ENCODE measurements around the gene AMDHD2. TPM values are rescaled to one million over a fixed set of nuclear protein-coding genes. Genes with fewer than 3 reads are reported as not detected.

Gene AMDHD2
- total and polyA plus RNA-seq, 2 of the 13 experiments (the other 11 are each of a cell fraction or from before 2014, with no cell fraction given), result 33.5 to 39.1 TPM

DNA sequence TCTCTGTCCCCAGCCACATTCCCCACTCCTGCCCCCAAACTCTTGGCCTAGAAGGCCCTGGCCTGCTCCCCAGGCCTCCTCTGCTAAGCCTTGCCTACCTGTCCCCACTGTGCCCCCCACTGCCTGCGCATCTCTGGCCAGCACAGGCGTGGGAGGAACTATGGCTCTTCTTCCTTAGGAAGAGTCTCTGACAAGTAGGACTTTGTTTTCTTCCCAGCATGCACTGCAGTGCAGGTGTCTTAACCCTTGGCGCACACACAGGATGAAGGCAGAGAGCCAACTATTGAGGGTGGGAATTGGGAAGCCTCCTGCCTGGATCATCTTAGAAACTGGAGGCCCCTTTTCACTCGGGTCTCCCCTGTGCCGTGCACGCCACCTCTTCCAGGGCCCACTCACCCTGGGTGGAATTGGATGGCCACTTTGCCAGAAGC, 3.6 kb downstream of the AMDHD2 start (continued):
- no peak for TF ChIP-seq PHB2 (IDR thresholded peaks at IDR 0.05; ENCODE audit: partially characterized antibody)
- no peak for TF ChIP-seq CC2D1A (CRISPR knock-in tag; IDR thresholded peaks at IDR 0.05)
- no peak for TF ChIP-seq DMAP1 (CRISPR knock-in tag; IDR thresholded peaks at IDR 0.05)
- no peak for TF ChIP-seq RARA (CRISPR knock-in tag; IDR thresholded peaks at IDR 0.05)
- TF ChIP-seq EEA1 (CRISPR knock-in tag; IDR thresholded peaks at IDR 0.05; ENCODE audit: borderline replicate concordance), result no peak
- TF ChIP-seq NCOA5 (CRISPR knock-in tag; IDR thresholded peaks at IDR 0.05), result no peak
- no peak for TF ChIP-seq TMF1 (CRISPR knock-in tag; IDR thresholded peaks at IDR 0.05; ENCODE audit: low read depth)
- no peak for TF ChIP-seq RORA (CRISPR knock-in tag; IDR thresholded peaks at IDR 0.05)
- TF ChIP-seq, protein P1, sequence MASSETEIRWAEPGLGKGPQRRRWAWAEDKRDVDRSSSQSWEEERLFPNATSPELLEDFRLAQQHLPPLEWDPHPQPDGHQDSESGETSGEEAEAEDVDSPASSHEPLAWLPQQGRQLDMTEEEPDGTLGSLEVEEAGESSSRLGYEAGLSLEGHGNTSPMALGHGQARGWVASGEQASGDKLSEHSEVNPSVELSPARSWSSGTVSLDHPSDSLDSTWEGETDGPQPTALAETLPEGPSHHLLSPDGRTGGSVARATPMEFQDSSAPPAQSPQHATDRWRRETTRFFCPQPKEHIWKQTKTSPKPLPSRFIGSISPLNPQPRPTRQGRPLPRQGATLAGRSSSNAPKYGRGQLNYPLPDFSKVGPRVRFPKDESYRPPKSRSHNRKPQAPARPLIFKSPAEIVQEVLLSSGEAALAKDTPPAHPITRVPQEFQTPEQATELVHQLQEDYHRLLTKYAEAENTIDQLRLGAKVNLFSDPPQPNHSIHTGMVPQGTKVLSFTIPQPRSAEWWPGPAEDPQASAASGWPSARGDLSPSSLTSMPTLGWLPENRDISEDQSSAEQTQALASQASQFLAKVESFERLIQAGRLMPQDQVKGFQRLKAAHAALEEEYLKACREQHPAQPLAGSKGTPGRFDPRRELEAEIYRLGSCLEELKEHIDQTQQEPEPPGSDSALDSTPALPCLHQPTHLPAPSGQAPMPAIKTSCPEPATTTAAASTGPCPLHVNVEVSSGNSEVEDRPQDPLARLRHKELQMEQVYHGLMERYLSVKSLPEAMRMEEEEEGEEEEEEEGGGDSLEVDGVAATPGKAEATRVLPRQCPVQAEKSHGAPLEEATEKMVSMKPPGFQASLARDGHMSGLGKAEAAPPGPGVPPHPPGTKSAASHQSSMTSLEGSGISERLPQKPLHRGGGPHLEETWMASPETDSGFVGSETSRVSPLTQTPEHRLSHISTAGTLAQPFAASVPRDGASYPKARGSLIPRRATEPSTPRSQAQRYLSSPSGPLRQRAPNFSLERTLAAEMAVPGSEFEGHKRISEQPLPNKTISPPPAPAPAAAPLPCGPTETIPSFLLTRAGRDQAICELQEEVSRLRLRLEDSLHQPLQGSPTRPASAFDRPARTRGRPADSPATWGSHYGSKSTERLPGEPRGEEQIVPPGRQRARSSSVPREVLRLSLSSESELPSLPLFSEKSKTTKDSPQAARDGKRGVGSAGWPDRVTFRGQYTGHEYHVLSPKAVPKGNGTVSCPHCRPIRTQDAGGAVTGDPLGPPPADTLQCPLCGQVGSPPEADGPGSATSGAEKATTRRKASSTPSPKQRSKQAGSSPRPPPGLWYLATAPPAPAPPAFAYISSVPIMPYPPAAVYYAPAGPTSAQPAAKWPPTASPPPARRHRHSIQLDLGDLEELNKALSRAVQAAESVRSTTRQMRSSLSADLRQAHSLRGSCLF (CRISPR knock-in tag; IDR thresholded peaks at IDR 0.05; ENCODE audit: borderline replicate concordance), result no peak
- TF ChIP-seq PRPF4 (IDR thresholded peaks at IDR 0.05; ENCODE audit: low read depth, low read length, poor library complexity, severe bottlenecking), result no peak
- no peak for TF ChIP-seq HNF1B (CRISPR knock-in tag; IDR thresholded peaks at IDR 0.05)
- no peak for TF ChIP-seq ATAD3A (CRISPR knock-in tag; IDR thresholded peaks at IDR 0.05)
- TF ChIP-seq ZNF329 (CRISPR knock-in tag; IDR thresholded peaks at IDR 0.05; ENCODE audit: low read depth), result no peak
- TF ChIP-seq MAFG (CRISPR knock-in tag; IDR thresholded peaks at IDR 0.05), result no peak
- TF ChIP-seq, protein P2, sequence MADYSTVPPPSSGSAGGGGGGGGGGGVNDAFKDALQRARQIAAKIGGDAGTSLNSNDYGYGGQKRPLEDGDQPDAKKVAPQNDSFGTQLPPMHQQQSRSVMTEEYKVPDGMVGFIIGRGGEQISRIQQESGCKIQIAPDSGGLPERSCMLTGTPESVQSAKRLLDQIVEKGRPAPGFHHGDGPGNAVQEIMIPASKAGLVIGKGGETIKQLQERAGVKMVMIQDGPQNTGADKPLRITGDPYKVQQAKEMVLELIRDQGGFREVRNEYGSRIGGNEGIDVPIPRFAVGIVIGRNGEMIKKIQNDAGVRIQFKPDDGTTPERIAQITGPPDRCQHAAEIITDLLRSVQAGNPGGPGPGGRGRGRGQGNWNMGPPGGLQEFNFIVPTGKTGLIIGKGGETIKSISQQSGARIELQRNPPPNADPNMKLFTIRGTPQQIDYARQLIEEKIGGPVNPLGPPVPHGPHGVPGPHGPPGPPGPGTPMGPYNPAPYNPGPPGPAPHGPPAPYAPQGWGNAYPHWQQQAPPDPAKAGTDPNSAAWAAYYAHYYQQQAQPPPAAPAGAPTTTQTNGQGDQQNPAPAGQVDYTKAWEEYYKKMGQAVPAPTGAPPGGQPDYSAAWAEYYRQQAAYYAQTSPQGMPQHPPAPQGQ (CRISPR knock-in tag; IDR thresholded peaks at IDR 0.05; ENCODE audit: borderline replicate concordance), result no peak
- no peak for TF ChIP-seq ZNF773 (CRISPR knock-in tag; IDR thresholded peaks at IDR 0.05; ENCODE audit: borderline replicate concordance)
- 0 out of 2 replicates have a peak, but pooled peaks have one; percentile 9 for TF ChIP-seq GLI4 (CRISPR knock-in tag; IDR thresholded peaks at IDR 0.05; ENCODE audit: borderline replicate concordance)
- no peak for TF ChIP-seq ZNF891 (CRISPR knock-in tag; IDR thresholded peaks at IDR 0.05)
- peak; percentile 88; the same call in 1 of the 2 replicates for TF ChIP-seq ZNF687 (CRISPR knock-in tag; IDR thresholded peaks at IDR 0.05)
